Smooth muscle cell (in vitro differentiated cells): ENCODE data around the gene TMEM258. TPM values are rescaled to one million over a fixed set of nuclear protein-coding genes. Genes with fewer than 3 reads are reported as not detected.
A peak's percentile ranks its signal among the peaks of the same experiment; 100 is the strongest.

Experiments used
- DNase-seq: peaks from one replicate; lab custom pipeline; 2025; ENCODE audit not compliant: unreplicated experiment; lab: John Stamatoyannopoulos, UW
- H2AFZ ChIP-seq: fragments of 200-600 bp; sonication (generic); 2 replicates; pipeline ENCODE4 v1.6.0; 2016; ENCODE audit warnings: antibody characterized with exemption, low read depth, mild to moderate bottlenecking
- H3F3A ChIP-seq: fragments of 200-600 bp; sonication (generic); 2 replicates; pipeline ENCODE4 v1.6.0; 2017; ENCODE audit warnings: antibody characterized with exemption, low read depth
- H3K27ac ChIP-seq: fragments of 200-600 bp; sonication (generic); 2 replicates; pipeline ENCODE4 v1.5.1; 2016; ENCODE audit warnings: low read depth, mild to moderate bottlenecking
- H3K27me3 ChIP-seq: fragments of 200-600 bp; sonication (generic); 2 replicates; pipeline ENCODE4 v1.6.1; 2016; ENCODE audit warnings: low read depth, mild to moderate bottlenecking
- H3K36me3 ChIP-seq: fragments of 200-600 bp; sonication (generic); 2 replicates; pipeline ENCODE4 v1.5.1; 2016; ENCODE audit warnings: low read depth
- H3K4me1 ChIP-seq: fragments of 200-600 bp; sonication (generic); 2 replicates; pipeline ENCODE4 v1.5.1; 2016; ENCODE audit warnings: low read depth
- H3K4me2 ChIP-seq: fragments of 200-600 bp; sonication (generic); 2 replicates; pipeline ENCODE4 v1.6.0; 2016; ENCODE audit warnings: mild to moderate bottlenecking
- H3K4me3 ChIP-seq: fragments of 200-600 bp; sonication (generic); 2 replicates; pipeline ENCODE4 v1.5.1; 2016; ENCODE audit warnings: mild to moderate bottlenecking
- H3K79me2 ChIP-seq: fragments of 200-600 bp; sonication (generic); 2 replicates; pipeline ENCODE4 v1.6.0; 2016; ENCODE audit warnings: low read depth, mild to moderate bottlenecking
- H3K9ac ChIP-seq: fragments of 200-600 bp; sonication (generic); 2 replicates; pipeline ENCODE4 v1.6.0; 2016; ENCODE audit warnings: low read depth
- H3K9me3 ChIP-seq: fragments of 200-600 bp; sonication (generic); replicated peaks from 2 replicates; pipeline ENCODE4 v1.5.1; 2016; ENCODE audit warnings: low read depth
- H4K20me1 ChIP-seq: fragments of 200-600 bp; sonication (generic); 2 replicates; pipeline ENCODE4 v1.6.0; 2016; ENCODE audit warnings: low read depth
- WGBS: methylation state at CpG from one replicate; pipeline ENCODE4 v1.1.7; 2016; ENCODE audit warnings: low lambda C conversion rate; 5-methylcytosine and 5-hydroxymethylcytosine counted together
- polyA plus RNA-seq: library from polyadenylated mRNA; unstranded; fragments of >200 nt; fragmentation: Nextera tagmentation; extraction: Ambion mirVana; gene quantifications from 2 replicates; pipeline ENCODE4 v1.2.1, GENCODE V29; 2016
- total RNA-seq: library from RNA; depleted of rRNA; stranded (reverse); fragments of >200 nt; gene quantifications from 2 replicates; pipeline ENCODE4 v1.2.3, GENCODE V29; 2014
- TF ChIP-seq, protein P1 (sequence below): fragments of 200-600 bp; sonication (generic); IDR thresholded peaks from 2 replicates; pipeline ENCODE4 v1.5.1; 2017; ENCODE audit warnings: borderline replicate concordance, mild to moderate bottlenecking, antibody characterized with exemption; ENCODE audit not compliant: insufficient read depth, poor library complexity, severe bottlenecking

The TMEM258 gene
- total and polyA plus RNA-seq, 2 experiments from 2014 or later, result 118 to 300 TPM

DNA sequence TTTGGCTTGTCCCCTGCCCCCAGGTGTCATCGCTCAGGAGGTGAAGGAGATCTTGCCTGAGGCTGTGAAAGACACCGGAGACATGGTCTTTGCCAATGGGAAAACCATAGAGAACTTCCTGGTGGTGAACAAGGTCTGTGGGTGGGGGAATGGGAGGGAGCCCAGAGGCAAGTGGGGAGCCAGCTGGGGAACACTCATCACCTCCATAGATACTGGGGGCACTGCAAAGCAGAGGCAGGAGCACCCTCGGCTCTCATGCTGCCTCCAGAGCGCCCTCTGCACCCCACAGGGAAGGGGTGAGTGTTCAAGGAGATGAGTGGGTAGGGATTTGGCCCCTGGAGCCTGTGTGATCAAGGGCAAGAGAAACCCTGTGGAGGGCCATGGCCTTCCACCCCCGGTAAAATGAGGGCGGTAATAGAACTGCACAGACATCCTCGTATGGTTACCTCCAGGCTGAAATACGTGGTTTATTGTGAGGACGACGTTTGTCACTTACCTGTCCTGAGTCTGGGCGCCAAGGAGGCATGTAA is 14.0 kb downstream of the TMEM258 start:
- peaks cover 2% of the 10 kb centered on the region for H4K20me1 ChIP-seq
- H3K9me3 ChIP-seq, result no peaks in the 10 kb centered on the region
- no peaks in the 10 kb centered on the region for H3F3A ChIP-seq
- H2AFZ ChIP-seq, result no peak overlapping the region
- TF ChIP-seq, protein P1, sequence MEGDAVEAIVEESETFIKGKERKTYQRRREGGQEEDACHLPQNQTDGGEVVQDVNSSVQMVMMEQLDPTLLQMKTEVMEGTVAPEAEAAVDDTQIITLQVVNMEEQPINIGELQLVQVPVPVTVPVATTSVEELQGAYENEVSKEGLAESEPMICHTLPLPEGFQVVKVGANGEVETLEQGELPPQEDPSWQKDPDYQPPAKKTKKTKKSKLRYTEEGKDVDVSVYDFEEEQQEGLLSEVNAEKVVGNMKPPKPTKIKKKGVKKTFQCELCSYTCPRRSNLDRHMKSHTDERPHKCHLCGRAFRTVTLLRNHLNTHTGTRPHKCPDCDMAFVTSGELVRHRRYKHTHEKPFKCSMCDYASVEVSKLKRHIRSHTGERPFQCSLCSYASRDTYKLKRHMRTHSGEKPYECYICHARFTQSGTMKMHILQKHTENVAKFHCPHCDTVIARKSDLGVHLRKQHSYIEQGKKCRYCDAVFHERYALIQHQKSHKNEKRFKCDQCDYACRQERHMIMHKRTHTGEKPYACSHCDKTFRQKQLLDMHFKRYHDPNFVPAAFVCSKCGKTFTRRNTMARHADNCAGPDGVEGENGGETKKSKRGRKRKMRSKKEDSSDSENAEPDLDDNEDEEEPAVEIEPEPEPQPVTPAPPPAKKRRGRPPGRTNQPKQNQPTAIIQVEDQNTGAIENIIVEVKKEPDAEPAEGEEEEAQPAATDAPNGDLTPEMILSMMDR, result no peak
- H3K9ac ChIP-seq, result no peak overlapping the region
- H3K4me3 ChIP-seq, result no peak overlapping the region
- no peaks in the 10 kb centered on the region for H3K4me1 ChIP-seq
- DNase-seq, result no peak
- H3K27me3 ChIP-seq, result no peaks in the 10 kb centered on the region
- H3K4me2 ChIP-seq, result no peak overlapping the region
- H3K36me3 ChIP-seq, result no peaks in the 10 kb centered on the region
- no peak overlapping the region for H3K27ac ChIP-seq
- H3K79me2 ChIP-seq, result no peaks in the 10 kb centered on the region
- 96% methylated on average over 11 of the region's 11 CpGs for WGBS

DNA sequence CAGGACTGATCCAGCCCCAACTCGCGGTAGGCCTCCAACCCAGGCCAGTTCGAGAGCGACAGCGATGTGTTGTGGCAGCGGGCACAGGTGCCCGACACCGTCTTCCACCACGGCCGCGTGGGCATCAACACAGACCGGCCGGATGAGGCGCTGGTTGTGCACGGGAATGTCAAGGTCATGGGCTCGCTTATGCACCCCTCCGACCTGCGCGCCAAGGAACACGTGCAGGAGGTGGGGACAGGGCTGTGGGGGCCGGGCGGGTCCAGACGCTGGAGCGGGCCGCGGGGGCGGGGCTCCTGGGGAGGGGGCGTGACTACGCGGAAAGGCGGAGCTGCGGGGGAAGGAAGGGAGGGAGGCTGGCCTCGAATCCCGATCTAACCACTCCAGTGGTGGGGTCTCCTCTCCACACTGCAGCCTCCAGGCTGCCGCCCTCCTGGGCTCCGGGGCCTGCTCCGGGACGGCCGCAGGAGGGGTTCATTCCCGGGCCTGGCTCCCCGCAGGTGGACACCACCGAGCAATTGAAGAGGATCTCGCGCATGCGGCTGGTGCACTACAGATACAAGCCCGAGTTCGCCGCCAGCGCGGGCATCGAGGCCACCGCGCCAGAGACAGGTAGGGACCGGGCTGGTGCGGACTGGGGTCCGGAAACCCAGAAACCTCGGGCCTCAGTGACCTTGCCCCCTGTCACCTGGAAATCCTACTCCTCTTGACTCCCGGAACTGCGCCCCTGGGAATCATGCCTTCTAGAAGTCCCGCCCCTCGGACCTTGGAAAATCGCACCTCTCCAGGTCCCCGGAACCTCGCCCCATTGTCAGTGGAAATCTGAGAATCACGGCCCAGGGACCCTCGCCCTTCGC is 14.9 kb downstream of the TMEM258 start:
- no peak overlapping the region for H3K4me2 ChIP-seq
- WGBS, result 91% methylated on average over 46 of the region's 67 CpGs
- DNase-seq, result no peak

GRCh38 chr11:61776561-61777075 is 15.8 kb downstream of the TMEM258 start:
- no peaks in the 10 kb centered on the region for H3K4me1 ChIP-seq
- no peaks in the 10 kb centered on the region for H3K79me2 ChIP-seq
- H3K27me3 ChIP-seq, result no peaks in the 10 kb centered on the region
- H3K4me3 ChIP-seq, result no peak overlapping the region
- WGBS, result 84% methylated on average over 9 of the region's 9 CpGs
- no peak overlapping the region for H3K27ac ChIP-seq
- H2AFZ ChIP-seq, result no peak overlapping the region
- no peaks in the 10 kb centered on the region for H4K20me1 ChIP-seq
- H3K36me3 ChIP-seq, result no peaks in the 10 kb centered on the region
- no peaks in the 10 kb centered on the region for H3K9me3 ChIP-seq
- TF ChIP-seq, protein P1, result peak; percentile 65
- H3K9ac ChIP-seq, result no peak overlapping the region
- no peaks in the 10 kb centered on the region for H3F3A ChIP-seq
- no peak overlapping the region for H3K4me2 ChIP-seq
- DNase-seq, result no peak

More for the DNA sequence above, 14.9 kb downstream of the TMEM258 start:
- Histone ChIP-seq H2AFZ (no peak overlapping the region), H3K4me3 (no peak overlapping the region), H4K20me1 (no peaks in the 10 kb centered on the region), H3K36me3 (no peaks in the 10 kb centered on the region), H3K4me1 (no peaks in the 10 kb centered on the region), H3K9ac (no peak overlapping the region), H3F3A (no peaks in the 10 kb centered on the region), H3K9me3 (no peaks in the 10 kb centered on the region), H3K27ac (no peak overlapping the region), H3K79me2 (no peaks in the 10 kb centered on the region), H3K27me3 (no peaks in the 10 kb centered on the region)
- TF ChIP-seq, protein P1, result no peak
